Measurements from ENCODE around the gene PCDHGC5. TPM values are rescaled to one million over a fixed set of nuclear protein-coding genes. Genes with fewer than 3 reads are reported as not detected.

The PCDHGC5 gene
- total RNA-seq (2014; rRNA removed; shearing (Covaris generic)), result 2.2 and 3.2 TPM in 2 replicates
- polyA plus RNA-seq (2016; fragmentation: Nextera tagmentation; extraction: Ambion mirVana), result 1.8 and 2.5 TPM in 2 replicates

GRCh38 chr5:141488591-141489561, at the start of gene PCDHGC5:
TSS of gene PCDHGC5 (plus strand) at chr5:141489081. CDS start at chr5:141489241, 160 bp downstream.
- Histone ChIP-seq H3K27me3 (replicated peaks; ENCODE audit: insufficient read depth) (no peaks in the 10 kb centered on the region), H3K4me2 (ENCODE audit: unreplicated experiment) (peak within 1 kb of the TSS; percentile 78), H2AFZ (no peak within 1 kb of the TSS), H3F3A (ENCODE audit: insufficient read depth) (peaks cover 36% of the 10 kb centered on the region), H3K79me2 (ENCODE audit: insufficient read depth) (peaks cover 86% of the 10 kb centered on the region), H3K4me3 (peak within 1 kb of the TSS; percentile 60), H3K27ac (peak within 1 kb of the TSS; percentile 79), H3K9ac (peak within 1 kb of the TSS; percentile 55), H3K9me2 (ENCODE audit: insufficient read depth) (no peaks in the 10 kb centered on the region), H4K20me1 (ENCODE audit: insufficient read depth) (no peaks in the 10 kb centered on the region), H3K9me3 (ENCODE audit: low read depth) (no peaks in the 10 kb centered on the region), H3K4me1 (ENCODE audit: insufficient read depth) (peaks cover 44% of the 10 kb centered on the region), H3K36me3 (ENCODE audit: low read depth) (no peaks in the 10 kb centered on the region)
- DNase-seq, result peak; percentile 88
- WGBS, 2 experiments (ENCODE audit: low coverage in 1 of 2, low lambda C conversion rate in 2 of 2, missing lambda C conversion rate in 2 of 2), result 10 to 15% methylated on average over 12 to 14 of the region's 14 CpGs
- in situ Hi-C loops (cut with MboI), result no loop called here
- TF ChIP-seq EZH2 (IDR thresholded peaks at IDR 0.05; ENCODE audit: insufficient read depth, poor library complexity, severe bottlenecking), result no peak
- TF ChIP-seq EZH2phosphoT487 (IDR thresholded peaks at IDR 0.05; ENCODE audit: insufficient read depth, low read depth), result no peak

GRCh38 chr5:141439411-141440141, 49.3 kb upstream of the PCDHGC5 start:
- Histone ChIP-seq H3K27ac (peak overlapping the region; percentile 9), H3K9me3 (ENCODE audit: low read depth) (no peaks in the 10 kb centered on the region), H4K20me1 (ENCODE audit: insufficient read depth) (no peaks in the 10 kb centered on the region), H3K4me1 (ENCODE audit: insufficient read depth) (peaks cover 24% of the 10 kb centered on the region), H2AFZ (no peak overlapping the region), H3K27me3 (replicated peaks; ENCODE audit: insufficient read depth) (no peaks in the 10 kb centered on the region), H3K36me3 (ENCODE audit: low read depth) (no peaks in the 10 kb centered on the region), H3K9ac (no peak overlapping the region), H3K4me3 (no peak overlapping the region), H3K79me2 (ENCODE audit: insufficient read depth) (peaks cover 79% of the 10 kb centered on the region), H3K9me2 (ENCODE audit: insufficient read depth) (no peaks in the 10 kb centered on the region), H3F3A (ENCODE audit: insufficient read depth) (peaks cover 12% of the 10 kb centered on the region; the same call in 1 of the 2 replicates), H3K4me2 (ENCODE audit: unreplicated experiment) (peak overlapping the region; percentile 13)
- 33 to 34% methylated on average over 10 of the region's 10 CpGs for WGBS, 2 experiments (ENCODE audit: low coverage in 1 of 2, low lambda C conversion rate in 2 of 2, missing lambda C conversion rate in 2 of 2)
- TF ChIP-seq EZH2 (IDR thresholded peaks at IDR 0.05; ENCODE audit: insufficient read depth, poor library complexity, severe bottlenecking), result no peak
- TF ChIP-seq EZH2phosphoT487 (IDR thresholded peaks at IDR 0.05; ENCODE audit: insufficient read depth, low read depth), result no peak
- in situ Hi-C loops (cut with MboI), result no loop called here
- peak; percentile 62 for DNase-seq

- Histone ChIP-seq H3K4me3 (no peak overlapping the region), H3K9ac (no peak overlapping the region), H3K4me2 (ENCODE audit: unreplicated experiment) (no peak overlapping the region), H4K20me1 (ENCODE audit: insufficient read depth) (no peaks in the 10 kb centered on the region), H3K4me1 (ENCODE audit: insufficient read depth) (peaks cover 23% of the 10 kb centered on the region), H3K79me2 (ENCODE audit: insufficient read depth) (peaks cover 81% of the 10 kb centered on the region), H3F3A (ENCODE audit: insufficient read depth) (peaks cover 12% of the 10 kb centered on the region; the same call in 1 of the 2 replicates), H3K36me3 (ENCODE audit: low read depth) (no peaks in the 10 kb centered on the region), H3K9me3 (ENCODE audit: low read depth) (no peaks in the 10 kb centered on the region), H3K27me3 (replicated peaks; ENCODE audit: insufficient read depth) (no peaks in the 10 kb centered on the region), H2AFZ (no peak overlapping the region), H3K9me2 (ENCODE audit: insufficient read depth) (no peaks in the 10 kb centered on the region), H3K27ac (no peak overlapping the region)
- no peak for TF ChIP-seq EZH2 (IDR thresholded peaks at IDR 0.05; ENCODE audit: insufficient read depth, poor library complexity, severe bottlenecking)
- no peak for TF ChIP-seq EZH2phosphoT487 (IDR thresholded peaks at IDR 0.05; ENCODE audit: insufficient read depth, low read depth)
- no peak for DNase-seq
- 88 to 89% methylated on average over 9 of the region's 9 CpGs for WGBS, 2 experiments (ENCODE audit: low coverage in 1 of 2, low lambda C conversion rate in 2 of 2, missing lambda C conversion rate in 2 of 2)
- in situ Hi-C loops (cut with MboI), result no loop called here
Observed at GRCh38 chr5:141440341-141440740, 48.5 kb upstream of the PCDHGC5 start.

GRCh38 chr5:141441571-141442170, 47.2 kb upstream of the PCDHGC5 start:
- in situ Hi-C loops (cut with MboI), result no loop called here
- H3K27me3 ChIP-seq (replicated peaks; ENCODE audit: insufficient read depth), result no peaks in the 10 kb centered on the region
- no peaks in the 10 kb centered on the region for H4K20me1 ChIP-seq (ENCODE audit: insufficient read depth)
- peaks cover 81% of the 10 kb centered on the region for H3K79me2 ChIP-seq (ENCODE audit: insufficient read depth)
- peaks cover 12% of the 10 kb centered on the region; the same call in 1 of the 2 replicates for H3F3A ChIP-seq (ENCODE audit: insufficient read depth)
- no peak for DNase-seq
- no peak overlapping the region for H3K4me3 ChIP-seq
- H3K27ac ChIP-seq, result no peak overlapping the region
- WGBS, 2 experiments (ENCODE audit: low coverage in 1 of 2, low lambda C conversion rate in 2 of 2, missing lambda C conversion rate in 2 of 2), result 56 to 58% methylated on average over 50 of the region's 50 CpGs
- TF ChIP-seq EZH2 (IDR thresholded peaks at IDR 0.05; ENCODE audit: insufficient read depth, poor library complexity, severe bottlenecking) (no peak), EZH2phosphoT487 (IDR thresholded peaks at IDR 0.05; ENCODE audit: insufficient read depth, low read depth) (no peak)
- H3K9me3 ChIP-seq (ENCODE audit: low read depth), result no peaks in the 10 kb centered on the region
- H2AFZ ChIP-seq, result no peak overlapping the region
- H3K4me2 ChIP-seq (ENCODE audit: unreplicated experiment), result no peak overlapping the region
- peaks cover 18% of the 10 kb centered on the region for H3K4me1 ChIP-seq (ENCODE audit: insufficient read depth)
- no peak overlapping the region for H3K9ac ChIP-seq
- no peaks in the 10 kb centered on the region for H3K36me3 ChIP-seq (ENCODE audit: low read depth)
- no peaks in the 10 kb centered on the region for H3K9me2 ChIP-seq (ENCODE audit: insufficient read depth)
